HepG2 (cell line): ENCODE results near the gene MED12. TPM values are rescaled to one million over a fixed set of nuclear protein-coding genes. Genes with fewer than 3 reads are reported as not detected.

ENCODE experiments used
- CREM ChIP-seq, 2 experiments: sonication (generic) in 1 of 2; formaldehyde crosslinking in 1 of 2; IDR thresholded peaks; 2 replicates each; pipeline versions ENCODE4 v1.4.0 to v1.6.1; 2016 to 2020; ENCODE audit warnings: antibody characterized with exemption in 1 of 2, mild to moderate bottlenecking in 1 of 2, missing genetic modification reagents in 1 of 2
- ERF ChIP-seq: IDR thresholded peaks from 2 replicates; pipeline ENCODE4 v1.6.1; 2018; ENCODE audit warnings: missing biosample characterization, missing genetic modification reagents
- FOSL2 ChIP-seq: sonication (generic); formaldehyde crosslinking; IDR thresholded peaks from 2 replicates; pipeline ENCODE4 v1.4.0; 2020; ENCODE audit warnings: missing genetic modification reagents
- MAFF ChIP-seq: IDR thresholded peaks from 2 replicates; pipeline ENCODE4 v1.6.1; 2011; ENCODE audit warnings: low read depth, low read length, improper control_type of control experiment
- POGK ChIP-seq: sonication (generic); formaldehyde crosslinking; conservative IDR thresholded peaks from 2 replicates; pipeline ENCODE4 v1.8.0; 2022; ENCODE audit warnings: mild to moderate bottlenecking, moderate library complexity, missing genetic modification reagents
- PPARG ChIP-seq: conservative IDR thresholded peaks from 2 replicates; pipeline ENCODE4 v1.6.1; 2016; ENCODE audit warnings: missing biosample characterization, missing genetic modification reagents
- SUZ12 ChIP-seq: fragments of 150-350 bp; IDR thresholded peaks from 2 replicates; pipeline ENCODE4 v1.6.1; 2014; ENCODE audit warnings: low read depth, low read length
- ZHX2 ChIP-seq, 2 experiments: sonication (generic) in 1 of 2; formaldehyde crosslinking in 1 of 2; IDR thresholded peaks; 2 replicates each; pipeline versions ENCODE4 v1.6.1 to v1.9.0; 2014 to 2022; ENCODE audit warnings: antibody characterized with exemption in 1 of 2, borderline replicate concordance in 1 of 2, inconsistent platforms in 1 of 2, low read depth in 1 of 2, missing genetic modification reagents in 1 of 2
- ZNF597 ChIP-seq: sonication (generic); formaldehyde crosslinking; IDR thresholded peaks from 2 replicates; pipeline ENCODE4 v1.5.0; 2020; ENCODE audit warnings: missing genetic modification reagents
- ZNF607 ChIP-seq: sonication (generic); formaldehyde crosslinking; IDR thresholded peaks from 2 replicates; pipeline ENCODE4 v1.5.1; 2020; ENCODE audit warnings: missing genetic modification reagents, mild to moderate bottlenecking, borderline replicate concordance
- ZNF878 ChIP-seq: sonication (generic); formaldehyde crosslinking; IDR thresholded peaks from 2 replicates; pipeline ENCODE4 v1.8.1; 2023; ENCODE audit warnings: mild to moderate bottlenecking, missing genetic modification reagents, moderate library complexity
- polyA plus RNA-seq, 8 experiments: library from polyadenylated mRNA; depleted of rRNA in 3 of 8; stranded (reverse) in 7 of 8; unstranded in 1 of 8; fragments of >200 nt; fragmentation: Illumina TruSeq in 4 of 8; extraction: Trizol in 4 of 8; gene quantifications; 2 replicates each; pipeline versions ENCODE4 v1.2.1 to v1.2.3, GENCODE V29; 2011 to 2016; ENCODE audit warnings: low read depth in 4 of 8, missing spikeins in 1 of 8, mixed read lengths in 1 of 8; ENCODE audit not compliant: insufficient read depth in 1 of 8
- total RNA-seq, 5 experiments: library from RNA; depleted of rRNA; stranded (reverse); fragments of >200 nt; fragmentation: Illumina TruSeq; extraction: Trizol; gene quantifications; 2 replicates each; pipeline ENCODE4 v1.2.3, GENCODE V29; 2016; ENCODE audit warnings: low read depth in 1 of 5
- TF ChIP-seq, protein P1 (sequence below), 2 experiments: sonication (generic) in 1 of 2; formaldehyde crosslinking in 1 of 2; IDR thresholded peaks; 2 replicates each; pipeline versions ENCODE4 v1.5.1 to v1.6.1; 2011 to 2020; ENCODE audit warnings: borderline replicate concordance in 1 of 2, low read depth in 1 of 2, low read length in 1 of 2, mild to moderate bottlenecking in 1 of 2, missing genetic modification reagents in 1 of 2, moderate library complexity in 1 of 2
- TF ChIP-seq, protein P2 (sequence below): sonication (generic); formaldehyde crosslinking; IDR thresholded peaks from 2 replicates; pipeline ENCODE4 v1.8.1; 2023; ENCODE audit warnings: mild to moderate bottlenecking, moderate library complexity, missing genetic modification reagents

The MED12 gene
- total and polyA plus RNA-seq, 2 of the 13 experiments (the other 11 are each of a cell fraction or from before 2014, with no cell fraction given): 9.4 to 15.0 TPM

DNA sequence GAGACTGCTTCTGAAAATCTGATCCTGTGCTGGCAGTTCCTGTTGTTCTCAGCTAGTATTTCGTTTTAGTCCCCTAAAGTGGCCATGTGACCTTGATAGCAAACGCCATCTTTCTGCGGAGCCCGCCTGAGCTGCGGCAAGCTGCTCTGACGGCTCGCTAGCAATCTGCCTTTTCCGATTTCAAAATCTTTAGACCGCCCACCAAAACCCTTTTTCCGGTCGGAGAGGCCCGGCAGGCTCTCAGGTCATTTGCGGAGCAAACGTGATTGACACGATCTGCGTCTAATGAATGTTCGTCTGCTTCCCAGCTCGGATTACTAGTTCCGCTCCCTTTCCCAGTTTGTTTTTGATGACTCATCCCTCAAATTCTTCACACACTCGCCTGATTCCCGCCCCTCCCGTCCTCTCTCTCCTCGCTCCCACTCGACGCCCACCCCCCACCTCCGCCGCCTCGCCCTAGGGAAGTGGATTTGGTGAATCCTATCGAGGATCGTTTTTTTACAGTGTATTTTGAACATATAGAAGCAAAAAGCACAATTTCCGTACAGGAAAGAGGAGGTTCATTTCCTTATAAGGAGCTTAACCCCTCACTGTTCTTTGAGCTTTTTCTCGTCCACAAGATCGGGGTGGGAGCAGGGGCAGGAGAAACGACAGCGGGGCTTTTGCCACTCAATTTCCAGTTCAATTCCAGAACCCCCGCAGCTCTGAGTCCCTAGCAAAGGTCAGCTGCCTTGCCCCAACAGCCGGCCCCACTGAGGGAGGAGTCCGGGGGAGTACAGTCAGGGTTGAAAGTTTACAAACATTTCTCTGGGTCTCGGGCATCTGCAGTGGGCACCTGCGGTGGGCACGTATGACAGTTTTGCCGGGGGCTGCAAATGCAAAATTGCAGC, 63.8 kb downstream of the MED12 start (continued):
- TF ChIP-seq ZHX2 (IDR thresholded peaks at IDR 0.05; ENCODE audit: low read depth) (no peak), ZHX2 (CRISPR knock-in tag; IDR thresholded peaks at IDR 0.05; ENCODE audit: borderline replicate concordance) (no peak), MAFF (0 out of 2 replicates have a peak, but pooled peaks have one; percentile 35), ZNF878 (CRISPR knock-in tag) (peak; percentile 74), SUZ12 (no peak), CREM (IDR thresholded peaks at IDR 0.05) (0 out of 2 replicates have a peak, but pooled peaks have one; percentile 20), CREM (CRISPR knock-in tag; IDR thresholded peaks at IDR 0.05) (no peak), ZNF597 (CRISPR knock-in tag) (no peak), POGK (CRISPR knock-in tag) (0 out of 2 replicates have a peak, but pooled peaks have one; percentile 38), ZNF607 (CRISPR knock-in tag) (peak; percentile 37; the same call in 1 of the 2 replicates), PPARG (no peak), ERF (CRISPR knock-in tag) (peak; percentile 24; the same call in 1 of the 2 replicates), FOSL2 (CRISPR knock-in tag) (peak; percentile 97)
- TF ChIP-seq, protein P1, sequence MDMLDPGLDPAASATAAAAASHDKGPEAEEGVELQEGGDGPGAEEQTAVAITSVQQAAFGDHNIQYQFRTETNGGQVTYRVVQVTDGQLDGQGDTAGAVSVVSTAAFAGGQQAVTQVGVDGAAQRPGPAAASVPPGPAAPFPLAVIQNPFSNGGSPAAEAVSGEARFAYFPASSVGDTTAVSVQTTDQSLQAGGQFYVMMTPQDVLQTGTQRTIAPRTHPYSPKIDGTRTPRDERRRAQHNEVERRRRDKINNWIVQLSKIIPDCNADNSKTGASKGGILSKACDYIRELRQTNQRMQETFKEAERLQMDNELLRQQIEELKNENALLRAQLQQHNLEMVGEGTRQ (IDR thresholded peaks at IDR 0.05; ENCODE audit: low read depth, low read length): peak; percentile 41; the same call in 1 of the 2 replicates
- TF ChIP-seq, protein P1 (CRISPR knock-in tag; IDR thresholded peaks at IDR 0.05; ENCODE audit: borderline replicate concordance): peak; percentile 68; the same call in 1 of the 2 replicates
- TF ChIP-seq, protein P2, sequence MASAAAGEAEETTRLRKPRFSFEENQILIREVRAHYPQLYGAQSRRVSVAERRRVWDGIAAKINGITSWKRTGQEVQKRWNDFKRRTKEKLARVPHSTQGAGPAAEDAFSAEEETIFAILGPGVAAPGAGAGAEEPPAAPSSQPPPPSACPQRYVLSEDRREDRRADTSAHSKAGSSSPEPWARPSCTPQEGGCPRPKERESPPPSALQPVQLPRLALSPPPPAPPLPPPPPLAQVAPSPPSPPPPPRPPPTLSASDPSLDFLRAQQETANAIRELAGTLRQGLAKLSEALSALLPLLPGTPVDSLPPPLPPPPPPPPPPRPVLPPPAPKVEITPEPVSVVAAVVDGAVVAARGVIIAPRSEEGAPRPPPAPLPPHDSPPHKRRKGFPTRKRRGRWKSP (CRISPR knock-in tag): peak; percentile 46; the same call in 1 of the 2 replicates
